HFFc6 (cell line): ENCODE results near the gene CDK6. TPM values are rescaled to one million over a fixed set of nuclear protein-coding genes. Genes with fewer than 3 reads are reported as not detected.
A peak's percentile ranks its signal among the peaks of the same experiment; 100 is the strongest.

ENCODE experiments used
- DNase-seq: peaks from one replicate; pipeline ENCODE4 v3.0.0-alpha.2; 2018
- H3K27ac Mint-ChIP-seq: 2 replicates; pipeline ENCODE4 v1.8.0; 2020; ENCODE audit warnings: mild to moderate bottlenecking, mixed read lengths
- H3K27me3 Mint-ChIP-seq: 2 replicates; pipeline ENCODE4 v1.8.0; 2021; ENCODE audit warnings: mild to moderate bottlenecking, moderate library complexity, mixed read lengths; ENCODE audit not compliant: insufficient read depth
- H3K36me3 Mint-ChIP-seq: 2 replicates; pipeline ENCODE4 v1.8.0; 2021; ENCODE audit warnings: low read depth, mixed read lengths
- H3K4me1 Mint-ChIP-seq: 2 replicates; pipeline ENCODE4 v1.8.0; 2020; ENCODE audit warnings: low read depth, mixed read lengths
- H3K4me3 Mint-ChIP-seq: 2 replicates; pipeline ENCODE4 v1.8.0; 2020; ENCODE audit warnings: mild to moderate bottlenecking, moderate library complexity, mixed read lengths
- H3K9me3 Mint-ChIP-seq: 2 replicates; pipeline ENCODE4 v1.8.0; 2020; ENCODE audit warnings: mild to moderate bottlenecking, mixed read lengths
- CTCF ChIP-seq: fragments of 200-600 bp; sonication (generic); IDR thresholded peaks from 2 replicates; pipeline ENCODE4 v1.5.0; 2021; ENCODE audit warnings: antibody characterized with exemption, mild to moderate bottlenecking
- total RNA-seq, 6 experiments: library from RNA; stranded (reverse); fragmentation: NEBNext Ultra II Directional; extraction: Animal tissue kit (Norgen Biotek cat#: 25700); gene quantifications; 2 replicates in 1 of 6; 3 replicates in 5 of 6; pipeline ENCODE4 v1.2.3, GENCODE V29; 2021

The CDK6 gene
- total RNA-seq, 6 experiments from 2014 or later: 54.5 to 90.0 (median 58.9) TPM

GRCh38 chr7:92588561-92588960, 247.8 kb downstream of the CDK6 start:
- Mint-ChIP-seq H3K27me3 (peaks cover 2% of the 10 kb centered on the region; the same call in 1 of the 2 replicates), H3K4me3 (peak overlapping the region; percentile 90), H3K9me3 (no peaks in the 10 kb centered on the region; the same call in 1 of the 2 replicates), H3K4me1 (peaks cover 43% of the 10 kb centered on the region), H3K27ac (peak overlapping the region; percentile 67), H3K36me3 (peaks cover 30% of the 10 kb centered on the region)
- DNase-seq: no peak
- no peak for TF ChIP-seq CTCF

DNA sequence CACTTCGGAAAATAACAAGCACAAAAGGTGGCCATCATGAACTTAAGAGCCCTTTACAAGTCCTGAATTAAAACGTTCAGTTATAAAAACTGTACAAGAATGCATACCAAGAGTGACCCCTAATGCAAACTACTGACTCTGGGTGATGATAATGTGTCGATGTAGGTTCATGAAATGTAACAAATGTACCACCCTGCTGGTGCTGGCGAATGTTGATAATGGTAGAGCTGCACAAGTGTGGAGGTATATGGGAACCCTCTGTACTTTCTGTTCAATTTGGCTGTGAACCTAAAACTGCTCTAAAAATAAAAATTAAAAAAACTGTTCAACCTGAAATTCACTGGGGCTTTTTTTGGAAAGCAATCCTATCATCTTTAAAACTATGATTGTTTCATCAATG, 249.5 kb downstream of the CDK6 start:
- TF ChIP-seq CTCF: no peak
- Mint-ChIP-seq H3K27me3 (no peaks in the 10 kb centered on the region), H3K9me3 (no peaks in the 10 kb centered on the region; the same call in 1 of the 2 replicates), H3K36me3 (peaks cover 30% of the 10 kb centered on the region), H3K4me1 (peaks cover 47% of the 10 kb centered on the region), H3K4me3 (peak overlapping the region; percentile 51), H3K27ac (peak overlapping the region; percentile 15; the same call in 1 of the 2 replicates)
- DNase-seq: no peak

- TF ChIP-seq CTCF: no peak
Observed at GRCh38 chr7:92586403-92586802, 250.0 kb downstream of the CDK6 start.

GRCh38 chr7:92584953-92585352, 251.4 kb downstream of the CDK6 start:
- H3K27me3 Mint-ChIP-seq: no peaks in the 10 kb centered on the region; the same call in 1 of the 2 replicates
- H3K4me3 Mint-ChIP-seq: no peak overlapping the region
- no peak for DNase-seq
- no peak overlapping the region for H3K27ac Mint-ChIP-seq
- peaks cover 34% of the 10 kb centered on the region for H3K36me3 Mint-ChIP-seq
- H3K4me1 Mint-ChIP-seq: peaks cover 47% of the 10 kb centered on the region
- no peak for TF ChIP-seq CTCF
- no peaks in the 10 kb centered on the region; the same call in 1 of the 2 replicates for H3K9me3 Mint-ChIP-seq

More at GRCh38 chr7:92586403-92586802, 250.0 kb downstream of the CDK6 start:
- Mint-ChIP-seq H3K9me3 (no peaks in the 10 kb centered on the region; the same call in 1 of the 2 replicates), H3K27me3 (no peaks in the 10 kb centered on the region), H3K36me3 (peaks cover 30% of the 10 kb centered on the region), H3K4me1 (peaks cover 47% of the 10 kb centered on the region), H3K4me3 (peak overlapping the region; percentile 14), H3K27ac (peak overlapping the region; percentile 15)
- DNase-seq: no peak

GRCh38 chr7:92582948-92583347, 253.4 kb downstream of the CDK6 start:
- Mint-ChIP-seq H3K4me3 (no peak overlapping the region), H3K36me3 (peaks cover 33% of the 10 kb centered on the region; the same call in 1 of the 2 replicates)
- TF ChIP-seq CTCF: no peak

More at GRCh38 chr7:92582948-92583347, 253.4 kb downstream of the CDK6 start:
- H3K27ac Mint-ChIP-seq: no peak overlapping the region
- DNase-seq: no peak
- H3K9me3 Mint-ChIP-seq: no peaks in the 10 kb centered on the region
- H3K27me3 Mint-ChIP-seq: no peaks in the 10 kb centered on the region; the same call in none of the 2 replicates
- peaks cover 30% of the 10 kb centered on the region for H3K4me1 Mint-ChIP-seq
